DND-41 (cell line): Measurements from ENCODE around the gene C1orf35.

Source experiments
- EZH2 ChIP-seq: IDR thresholded peaks from 3 replicates; pipeline ENCODE4 v1.6.1; 2012; ENCODE audit warnings: borderline replicate concordance, low read depth, mild to moderate bottlenecking, moderate library complexity, low read length, inconsistent platforms; ENCODE audit not compliant: severe bottlenecking
- TF ChIP-seq, protein P1 (sequence below): IDR thresholded peaks from 2 replicates; pipeline ENCODE4 v1.5.1; 2012; ENCODE audit warnings: borderline replicate concordance, low read length, moderate library complexity, mild to moderate bottlenecking; ENCODE audit not compliant: poor library complexity, severe bottlenecking; ENCODE audit errors: extremely low read depth

- TF ChIP-seq, protein P1, sequence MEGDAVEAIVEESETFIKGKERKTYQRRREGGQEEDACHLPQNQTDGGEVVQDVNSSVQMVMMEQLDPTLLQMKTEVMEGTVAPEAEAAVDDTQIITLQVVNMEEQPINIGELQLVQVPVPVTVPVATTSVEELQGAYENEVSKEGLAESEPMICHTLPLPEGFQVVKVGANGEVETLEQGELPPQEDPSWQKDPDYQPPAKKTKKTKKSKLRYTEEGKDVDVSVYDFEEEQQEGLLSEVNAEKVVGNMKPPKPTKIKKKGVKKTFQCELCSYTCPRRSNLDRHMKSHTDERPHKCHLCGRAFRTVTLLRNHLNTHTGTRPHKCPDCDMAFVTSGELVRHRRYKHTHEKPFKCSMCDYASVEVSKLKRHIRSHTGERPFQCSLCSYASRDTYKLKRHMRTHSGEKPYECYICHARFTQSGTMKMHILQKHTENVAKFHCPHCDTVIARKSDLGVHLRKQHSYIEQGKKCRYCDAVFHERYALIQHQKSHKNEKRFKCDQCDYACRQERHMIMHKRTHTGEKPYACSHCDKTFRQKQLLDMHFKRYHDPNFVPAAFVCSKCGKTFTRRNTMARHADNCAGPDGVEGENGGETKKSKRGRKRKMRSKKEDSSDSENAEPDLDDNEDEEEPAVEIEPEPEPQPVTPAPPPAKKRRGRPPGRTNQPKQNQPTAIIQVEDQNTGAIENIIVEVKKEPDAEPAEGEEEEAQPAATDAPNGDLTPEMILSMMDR = no peak
- TF ChIP-seq EZH2 = no peak
Observed at GRCh38 chr1:228118040-228118439, 14.9 kb upstream of the C1orf35 start.
